Measurements from ENCODE around the gene MBTD1.
A peak's percentile ranks its signal among the peaks of the same experiment; 100 is the strongest.
"Not testable (repeated sequence)": the region's sequence is repeated elsewhere in the genome, so short reads cannot be mapped to it uniquely, and the experiment has no call there.

Gene MBTD1

DNA sequence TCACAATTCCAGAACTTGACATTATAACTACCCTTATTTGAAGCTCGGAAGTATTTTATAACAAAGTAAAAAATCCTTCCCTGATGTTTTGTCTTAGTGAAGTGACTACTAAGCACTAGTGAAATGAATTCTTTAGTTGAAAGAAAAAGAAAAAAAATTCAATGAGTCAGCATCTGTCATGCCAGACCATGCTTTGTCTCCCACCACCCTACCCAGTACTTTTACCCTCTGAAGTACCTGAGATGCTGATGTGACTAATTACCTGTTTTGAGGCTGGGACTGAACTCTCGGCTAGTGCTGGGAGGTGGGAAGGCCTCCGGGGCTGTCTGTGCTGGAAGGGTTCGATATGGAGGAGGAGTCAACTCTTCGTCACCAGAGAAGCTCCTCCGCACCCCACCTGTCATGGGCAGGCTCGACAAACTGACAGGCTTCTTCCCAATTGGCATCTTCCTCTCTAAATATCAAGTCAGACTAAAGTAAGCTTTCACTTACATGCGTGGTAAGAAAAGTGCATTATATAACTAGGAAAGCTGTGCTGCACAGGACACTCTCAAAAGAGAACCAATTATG lies 74.0 kb downstream of the MBTD1 start:
- no peak for DNase-seq

DNA sequence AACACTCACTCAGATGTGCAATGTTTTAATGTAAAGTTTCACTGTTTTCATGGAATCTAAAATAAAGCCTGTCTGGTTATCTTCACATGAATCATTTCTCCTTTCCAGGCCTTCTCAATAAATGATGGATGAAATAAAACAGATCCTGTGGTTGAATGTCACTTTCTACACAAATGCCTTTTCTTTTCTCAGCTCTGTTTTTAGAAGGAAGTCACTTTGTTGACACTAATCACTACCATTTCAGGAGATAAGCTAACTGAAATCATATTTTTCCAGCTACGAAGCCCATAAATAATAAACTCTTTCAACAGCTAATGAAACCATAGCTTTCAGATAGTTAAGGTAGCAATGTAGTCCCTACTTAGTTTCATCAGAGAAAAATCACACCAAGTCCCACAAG lies 75.7 kb downstream of the MBTD1 start:
- no peak for DNase-seq

DNA sequence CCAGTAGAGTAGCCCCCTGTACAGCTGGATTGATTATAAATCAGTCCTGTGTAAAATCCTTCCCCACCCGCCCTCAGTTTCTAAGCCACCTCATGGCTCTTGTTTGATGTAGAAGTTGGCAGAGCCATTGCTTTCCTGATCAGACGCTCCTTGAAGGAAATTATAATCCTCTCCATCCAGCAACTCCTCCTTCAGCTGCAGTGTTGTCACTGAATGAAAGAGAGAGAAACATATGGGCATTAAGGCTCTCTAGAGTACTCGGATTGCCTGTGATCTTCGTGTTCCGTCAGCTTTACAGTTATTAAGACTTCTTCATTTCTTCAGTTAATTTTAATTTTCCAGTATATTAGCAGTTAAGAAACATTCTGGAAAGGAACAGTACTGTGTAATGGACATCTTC lies 79.4 kb downstream of the MBTD1 start:
- no peak for DNase-seq

- DNase-seq = not testable (repeated sequence)
Measured at GRCh38 chr17:51172030-51172429, 87.8 kb downstream of the MBTD1 start.

GRCh38 chr17:51170736-51171135 lies 89.1 kb downstream of the MBTD1 start:
- DNase-seq = no peak

- DNase-seq = no peak
Measured at GRCh38 chr17:51169340-51169739, 90.5 kb downstream of the MBTD1 start.

DNA sequence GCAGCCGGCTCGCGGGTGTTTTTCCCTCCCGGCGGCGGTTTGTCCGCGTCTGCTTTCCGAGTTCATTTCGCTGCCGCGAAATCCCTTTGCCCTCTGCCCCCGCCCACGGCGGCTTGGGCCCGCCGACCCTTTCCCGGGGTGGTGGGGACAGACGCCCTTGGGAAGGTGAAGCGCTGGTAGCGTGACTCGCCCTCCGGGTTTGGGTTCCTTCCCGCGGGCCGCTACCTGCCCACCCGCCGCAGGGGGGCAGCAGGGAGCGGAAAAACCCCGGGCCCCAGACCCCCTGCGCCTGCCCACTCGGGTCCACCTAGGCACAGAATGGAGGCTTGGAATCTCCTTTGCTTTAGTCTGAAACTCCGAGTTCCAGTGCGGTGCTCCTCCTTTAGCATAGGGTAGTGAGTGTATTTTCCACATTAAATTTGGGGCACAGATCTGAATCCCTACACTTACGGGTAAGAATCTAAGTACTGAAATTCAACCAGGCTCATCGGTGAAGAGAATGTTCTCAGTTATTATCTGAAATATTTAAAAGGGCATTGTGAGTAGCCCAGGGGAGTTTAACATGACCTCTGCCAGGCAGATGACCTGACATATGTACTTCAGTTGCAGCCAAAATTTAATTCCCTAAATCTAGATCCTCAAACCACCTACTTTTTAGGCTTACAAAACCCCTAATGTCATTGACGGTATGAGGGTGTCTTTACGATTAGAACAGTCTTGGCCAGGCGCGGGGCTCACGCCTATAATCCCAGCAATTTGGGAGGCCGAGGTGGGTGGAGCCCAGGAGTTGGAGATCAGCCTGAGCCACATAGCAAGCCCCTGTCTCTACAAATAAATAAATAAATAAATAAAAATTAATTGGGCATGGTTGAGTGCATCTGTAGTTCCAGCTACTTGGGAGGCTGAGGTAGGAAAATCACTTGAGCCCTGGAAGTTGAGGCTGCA lies 92.6 kb downstream of the MBTD1 start:
- no peak for DNase-seq

DNA sequence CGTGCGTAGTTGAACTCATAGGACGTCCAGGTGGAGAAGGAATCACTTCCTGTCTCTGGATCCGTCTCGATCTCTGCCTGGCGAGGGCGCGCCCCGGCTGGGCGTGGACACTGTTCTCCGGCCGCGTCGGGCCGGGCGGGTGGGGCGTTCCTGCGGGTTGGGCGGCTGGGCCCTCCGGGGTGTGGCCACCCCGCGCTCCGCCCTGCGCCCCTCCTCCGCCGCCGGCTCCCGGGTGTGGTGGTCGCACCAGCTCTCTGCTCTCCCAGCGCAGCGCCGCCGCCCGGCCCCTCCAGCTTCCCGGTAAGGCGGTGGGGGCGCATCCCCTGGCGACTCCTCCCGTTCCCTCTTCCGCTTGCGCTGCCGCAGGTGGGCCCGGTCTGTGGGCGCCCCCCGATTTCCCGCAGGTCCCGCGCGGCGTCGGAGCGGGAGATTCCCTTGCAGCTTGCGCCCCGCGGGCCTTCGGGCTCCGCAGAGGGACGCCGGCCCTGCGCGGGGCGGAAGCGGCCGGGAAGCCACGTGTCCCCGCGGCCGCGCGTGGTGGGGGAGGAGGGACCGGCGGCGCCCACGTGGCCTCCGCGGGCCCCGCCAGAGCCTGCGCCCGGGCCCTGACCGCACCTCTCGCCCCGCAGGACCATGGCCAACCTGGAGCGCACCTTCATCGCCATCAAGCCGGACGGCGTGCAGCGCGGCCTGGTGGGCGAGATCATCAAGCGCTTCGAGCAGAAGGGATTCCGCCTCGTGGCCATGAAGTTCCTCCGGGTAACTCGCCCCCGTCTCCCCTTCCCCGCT lies 93.5 kb downstream of the MBTD1 start, which contains the start of gene NME2:
TSS of gene NME2 (plus strand) at position 214 of the 789 bp plus-strand sequence. CDS start at position 634, 420 bp downstream.
- no peak for DNase-seq

DNA sequence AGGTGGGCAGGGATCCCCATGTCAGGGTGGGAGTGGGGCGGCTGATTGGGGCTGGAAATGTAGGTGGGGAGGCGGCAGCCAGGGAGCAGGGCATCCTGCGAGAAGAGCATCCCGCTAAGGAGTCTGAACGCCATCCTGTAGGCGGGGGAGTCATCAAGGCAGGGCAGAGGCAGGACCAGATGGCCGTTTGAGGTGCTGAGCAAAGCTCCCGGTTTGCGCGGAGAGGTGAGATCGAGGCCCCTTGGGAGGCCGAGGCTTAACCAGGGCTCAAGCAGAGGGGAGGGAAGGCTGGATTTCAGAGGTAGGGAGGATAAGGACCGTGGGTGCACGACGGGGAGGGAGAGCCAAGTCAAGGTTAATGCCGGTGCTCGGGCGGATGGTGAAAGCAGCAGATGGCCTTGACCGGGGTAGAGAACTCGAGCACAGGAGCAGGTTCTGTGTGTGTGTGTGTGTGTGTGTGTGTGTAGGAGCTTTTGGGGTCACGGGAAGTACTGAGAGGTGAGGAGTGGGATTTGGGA lies 94.1 kb downstream of the MBTD1 start:
- DNase-seq = no peak

DNA sequence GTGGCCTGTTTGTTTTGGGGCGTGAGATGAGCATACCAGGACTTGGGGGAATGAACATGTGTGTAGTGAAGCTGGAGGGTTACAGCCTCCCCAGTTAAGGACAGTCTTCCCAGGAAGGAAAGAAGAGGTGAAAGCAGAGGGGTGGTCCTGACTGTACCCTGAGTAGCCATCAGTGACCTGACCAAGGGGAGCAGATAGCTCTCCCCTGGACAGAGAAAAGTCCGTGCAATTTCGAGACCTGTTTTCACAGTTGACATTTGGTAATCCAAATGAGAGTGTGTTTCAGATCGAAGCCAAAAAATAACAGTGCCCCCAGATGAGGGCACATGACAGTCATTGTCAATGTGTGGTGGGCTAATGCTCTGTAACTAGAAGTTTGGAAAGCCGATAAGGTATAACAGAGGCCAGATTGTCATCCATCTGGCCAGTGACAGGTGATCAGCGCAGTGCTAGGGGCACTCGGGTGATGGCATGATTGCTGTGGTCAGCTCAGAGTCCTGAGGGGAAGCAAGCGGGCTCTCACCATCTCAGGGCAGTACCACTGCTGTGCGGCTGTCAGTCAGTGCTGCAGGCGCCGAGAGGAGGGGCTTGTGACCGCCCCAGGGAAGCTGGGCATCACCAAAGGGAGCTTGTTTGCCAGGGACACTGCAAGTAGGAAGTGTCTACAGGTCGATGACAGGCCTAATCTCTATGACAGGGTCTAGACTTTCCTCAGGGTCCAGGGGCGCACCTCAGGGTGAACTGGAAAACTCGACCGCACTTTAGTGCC lies 94.8 kb downstream of the MBTD1 start:
- no peak for DNase-seq

- no peak for DNase-seq
Measured at GRCh38 chr17:51161541-51161940, 98.3 kb downstream of the MBTD1 start.

- no peak for DNase-seq
Measured at GRCh38 chr17:51159604-51160003, 100.2 kb downstream of the MBTD1 start.

DNA sequence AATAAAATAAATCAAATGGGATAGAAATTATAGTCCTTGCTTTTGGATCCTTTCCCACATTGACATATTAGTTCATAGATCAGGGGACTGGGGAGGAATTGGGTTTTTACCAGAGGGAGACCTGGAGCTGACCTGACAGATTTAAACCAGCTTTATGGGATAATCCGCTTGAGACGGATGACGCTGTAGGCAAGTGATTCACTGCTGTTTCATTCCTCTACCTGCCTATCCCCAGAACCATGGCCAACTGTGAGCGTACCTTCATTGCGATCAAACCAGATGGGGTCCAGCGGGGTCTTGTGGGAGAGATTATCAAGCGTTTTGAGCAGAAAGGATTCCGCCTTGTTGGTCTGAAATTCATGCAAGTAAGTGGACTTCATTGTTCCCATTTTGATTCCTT lies 104.4 kb downstream of the MBTD1 start:
- no peak for DNase-seq

DNA sequence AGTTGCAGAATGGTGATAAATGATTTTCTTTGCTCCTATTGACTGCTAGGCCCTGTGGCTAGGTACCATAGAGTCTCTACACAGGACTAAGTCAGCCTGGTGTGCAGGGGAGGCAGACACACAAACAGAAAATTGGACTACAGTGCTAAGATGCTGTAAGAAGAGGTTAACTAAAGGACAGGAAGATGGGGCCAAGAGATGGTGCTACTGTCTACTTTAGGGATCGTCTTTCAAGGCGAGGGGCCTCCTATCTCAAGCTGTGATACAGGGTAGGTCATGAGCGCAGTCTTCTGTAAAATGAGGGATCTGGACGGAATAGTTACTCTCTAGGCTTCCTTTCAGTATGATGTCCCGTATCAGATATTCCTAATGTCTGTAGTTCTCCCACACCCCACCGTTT lies 105.7 kb downstream of the MBTD1 start:
- no peak for DNase-seq

GRCh38 chr17:51153210-51154072 lies 106.4 kb downstream of the MBTD1 start, which contains the start of gene NME1:
Gene NME1, plus strand, starts transcription at chr17:51153559. Its CDS starts 2,096 bp downstream, at chr17:51155655.
- peak; percentile 99 for DNase-seq

GRCh38 chr17:51152766-51153209 lies 107.1 kb downstream of the MBTD1 start:
- DNase-seq = no peak

DNA sequence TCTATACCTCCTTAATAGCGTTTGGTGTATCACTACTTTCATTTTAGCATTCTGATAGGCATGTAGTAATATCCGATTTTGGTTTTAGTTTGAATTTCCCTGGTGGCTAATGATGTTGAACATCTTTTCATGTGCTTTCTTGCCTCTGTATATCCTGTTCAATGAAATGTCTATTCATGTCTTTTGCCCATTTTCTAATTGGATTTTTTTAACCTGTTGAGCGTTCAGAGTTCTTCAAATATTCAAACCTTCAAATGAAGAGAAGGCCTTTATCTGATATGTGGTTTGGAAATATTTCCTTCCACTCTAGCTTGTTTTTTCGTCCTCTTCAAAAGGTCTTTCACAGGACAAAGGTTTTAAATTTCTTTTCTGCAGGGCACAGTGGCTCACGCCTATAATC lies 108.9 kb downstream of the MBTD1 start:
- DNase-seq = no peak

DNA sequence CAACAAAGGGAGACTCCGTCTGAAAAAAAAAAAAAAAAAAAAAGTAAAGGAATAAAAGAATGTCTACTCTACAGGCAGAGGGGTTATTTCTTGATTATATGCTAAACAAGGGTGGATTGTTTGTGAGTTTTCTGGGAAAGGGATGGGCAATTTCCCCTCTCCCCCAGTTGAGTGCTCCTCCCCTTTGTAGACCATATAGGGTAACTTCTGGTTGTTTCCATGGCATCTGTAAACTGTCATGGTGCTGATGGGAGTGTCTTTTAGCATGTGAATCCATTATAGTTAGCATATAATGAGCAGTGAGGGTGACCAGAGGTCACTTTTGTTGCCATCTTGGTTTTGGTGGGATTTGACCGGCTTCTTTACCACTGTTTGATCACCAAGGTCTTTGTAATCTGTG lies 110.7 kb downstream of the MBTD1 start:
- no peak for DNase-seq

- no peak for DNase-seq
Measured at GRCh38 chr17:51147650-51148049, 112.2 kb downstream of the MBTD1 start.

GRCh38 chr17:51144266-51145022 lies 115.4 kb downstream of the MBTD1 start:
- DNase-seq = no peak

Measured in SIG-M5 (cell line).